ENCODE results near the gene ABI3BP. TPM values are rescaled to one million over a fixed set of nuclear protein-coding genes. Genes with fewer than 3 reads are reported as not detected.

ABI3BP gene
- total RNA-seq, 1 experiment from 2014 or later: 0.28 TPM

DNA sequence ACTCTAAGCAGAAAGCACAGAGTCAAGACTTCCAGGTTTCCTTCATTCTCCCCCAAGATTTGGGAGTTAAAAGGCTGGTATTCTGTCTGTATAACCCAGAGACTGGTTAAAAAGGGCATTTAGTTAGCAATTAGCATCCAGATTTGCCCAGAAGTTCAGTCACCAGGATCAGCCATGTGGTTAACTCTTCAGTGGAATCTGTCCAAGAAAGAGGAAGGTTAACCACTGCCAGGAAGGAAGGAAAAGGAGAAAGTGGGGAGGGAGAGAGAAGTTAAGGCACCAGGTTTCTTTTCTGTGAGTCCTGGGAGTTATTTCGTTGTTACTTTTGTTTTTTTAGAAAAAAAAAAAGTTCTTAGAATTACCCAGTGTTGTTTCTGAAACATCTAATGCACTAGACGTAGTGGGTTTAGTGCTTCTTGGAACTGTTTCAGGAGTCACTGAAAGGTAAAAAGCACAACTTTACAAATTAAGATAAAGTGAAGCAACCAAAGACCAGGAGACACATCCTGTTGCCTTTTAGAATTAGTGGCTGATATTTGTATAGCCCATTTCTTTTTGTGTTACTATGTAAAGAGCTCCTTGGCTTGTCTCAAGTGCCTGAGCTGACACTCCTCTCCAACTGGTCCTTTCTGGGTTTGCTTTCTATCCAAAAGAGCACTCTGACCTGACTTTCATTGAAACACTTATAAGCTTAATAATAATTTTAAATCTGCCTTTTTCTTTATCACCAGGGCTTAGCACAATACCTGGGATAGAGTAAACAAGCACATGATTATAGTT, 128.6 kb downstream of the ABI3BP start:
- H3K9me3 Mint-ChIP-seq: no peaks in the 10 kb centered on the region
- no peak overlapping the region for H3K18ac ChIP-seq (ENCODE audit: insufficient read length, low read depth, low read length)
- no peaks in the 10 kb centered on the region for H3K27me3 Mint-ChIP-seq (ENCODE audit: low read depth)
- H3K27me3 ChIP-seq (ENCODE audit: insufficient read depth, low read length): no peaks in the 10 kb centered on the region
- no peak overlapping the region for H2BK5ac ChIP-seq (ENCODE audit: insufficient read length, low read length)
- no peaks in the 10 kb centered on the region for H3K36me3 Mint-ChIP-seq (ENCODE audit: insufficient read depth in 1 of 3, low read depth in 3 of 3)
- no peak overlapping the region for H2BK12ac ChIP-seq (ENCODE audit: insufficient read length, low read depth, low read length)
- H3K4ac ChIP-seq (ENCODE audit: low read depth, low read length): no peak overlapping the region
- H3K4me1 ChIP-seq (ENCODE audit: insufficient read depth, low read length): no peaks in the 10 kb centered on the region
- H2BK20ac ChIP-seq (ENCODE audit: low read depth, low read length, poor library complexity, severe bottlenecking): no peak overlapping the region
- H3K4me1 Mint-ChIP-seq: no peaks in the 10 kb centered on the region
- H2AK5ac ChIP-seq (ENCODE audit: insufficient read length, low read length): no peak overlapping the region
- TF ChIP-seq, protein P1, sequence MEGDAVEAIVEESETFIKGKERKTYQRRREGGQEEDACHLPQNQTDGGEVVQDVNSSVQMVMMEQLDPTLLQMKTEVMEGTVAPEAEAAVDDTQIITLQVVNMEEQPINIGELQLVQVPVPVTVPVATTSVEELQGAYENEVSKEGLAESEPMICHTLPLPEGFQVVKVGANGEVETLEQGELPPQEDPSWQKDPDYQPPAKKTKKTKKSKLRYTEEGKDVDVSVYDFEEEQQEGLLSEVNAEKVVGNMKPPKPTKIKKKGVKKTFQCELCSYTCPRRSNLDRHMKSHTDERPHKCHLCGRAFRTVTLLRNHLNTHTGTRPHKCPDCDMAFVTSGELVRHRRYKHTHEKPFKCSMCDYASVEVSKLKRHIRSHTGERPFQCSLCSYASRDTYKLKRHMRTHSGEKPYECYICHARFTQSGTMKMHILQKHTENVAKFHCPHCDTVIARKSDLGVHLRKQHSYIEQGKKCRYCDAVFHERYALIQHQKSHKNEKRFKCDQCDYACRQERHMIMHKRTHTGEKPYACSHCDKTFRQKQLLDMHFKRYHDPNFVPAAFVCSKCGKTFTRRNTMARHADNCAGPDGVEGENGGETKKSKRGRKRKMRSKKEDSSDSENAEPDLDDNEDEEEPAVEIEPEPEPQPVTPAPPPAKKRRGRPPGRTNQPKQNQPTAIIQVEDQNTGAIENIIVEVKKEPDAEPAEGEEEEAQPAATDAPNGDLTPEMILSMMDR (conservative IDR thresholded peaks at IDR 0.05): no peak
- no peak overlapping the region for H3K23ac ChIP-seq (ENCODE audit: insufficient read length, low read depth, low read length)
- H3K79me2 ChIP-seq (ENCODE audit: insufficient read depth, low read length): no peaks in the 10 kb centered on the region
- no peak overlapping the region for H2AFZ ChIP-seq (ENCODE audit: low read length)
- no peak for DNase-seq
- no peak overlapping the region for H4K91ac ChIP-seq (ENCODE audit: insufficient read length, low read depth, low read length)
- H3K4me3 Mint-ChIP-seq: no peak overlapping the region
- no peak overlapping the region for H3K27ac ChIP-seq (ENCODE audit: insufficient read length, low read depth, low read length)
- H3K4me2 ChIP-seq (ENCODE audit: insufficient read depth, insufficient read length, low read length): no peak overlapping the region
- H4K5ac ChIP-seq (ENCODE audit: insufficient read length, low read depth, low read length): no peak overlapping the region
- H3K56ac ChIP-seq (ENCODE audit: insufficient read length, low read depth, low read length): no peak overlapping the region
- H4K20me1 ChIP-seq (ENCODE audit: control insufficient read depth, insufficient read depth, insufficient read length): no peaks in the 10 kb centered on the region
- no peak overlapping the region for H3K27ac Mint-ChIP-seq
- no peak overlapping the region for H2BK15ac ChIP-seq (ENCODE audit: low read depth, low read length)
- H4K8ac ChIP-seq (replicated peaks; ENCODE audit: insufficient read length, low read depth, low read length): no peak overlapping the region
- no peak overlapping the region for H3K14ac ChIP-seq (ENCODE audit: insufficient read depth, low read length)
- H3T11ph ChIP-seq (ENCODE audit: low read length): no peak overlapping the region
- no peaks in the 10 kb centered on the region for H3K23me2 ChIP-seq (ENCODE audit: insufficient read length, low read depth, low read length, poor library complexity, severe bottlenecking)
- no peaks in the 10 kb centered on the region for H3K79me1 ChIP-seq (ENCODE audit: insufficient read depth, low read depth, low read length, poor library complexity, severe bottlenecking)
- no peaks in the 10 kb centered on the region for H3K9me3 ChIP-seq (ENCODE audit: control insufficient read depth, low read depth, low read length)
- H3K9ac ChIP-seq (ENCODE audit: extremely low read depth, insufficient read length, low read length): no peak overlapping the region
- H2BK120ac ChIP-seq (ENCODE audit: low read depth, low read length, poor library complexity, severe bottlenecking): no peak overlapping the region
- WGBS (ENCODE audit: extremely low coverage, insufficient read length, low lambda C conversion rate): no CpG with 5 or more reads among the region's 2 CpGs

All from H9 (cell line).